Measurements from ENCODE around the gene WDSUB1. TPM values are rescaled to one million over a fixed set of nuclear protein-coding genes. Genes with fewer than 3 reads are reported as not detected.

The WDSUB1 gene
- total RNA-seq, 1 experiment from 2014 or later: 5.1 TPM

DNA sequence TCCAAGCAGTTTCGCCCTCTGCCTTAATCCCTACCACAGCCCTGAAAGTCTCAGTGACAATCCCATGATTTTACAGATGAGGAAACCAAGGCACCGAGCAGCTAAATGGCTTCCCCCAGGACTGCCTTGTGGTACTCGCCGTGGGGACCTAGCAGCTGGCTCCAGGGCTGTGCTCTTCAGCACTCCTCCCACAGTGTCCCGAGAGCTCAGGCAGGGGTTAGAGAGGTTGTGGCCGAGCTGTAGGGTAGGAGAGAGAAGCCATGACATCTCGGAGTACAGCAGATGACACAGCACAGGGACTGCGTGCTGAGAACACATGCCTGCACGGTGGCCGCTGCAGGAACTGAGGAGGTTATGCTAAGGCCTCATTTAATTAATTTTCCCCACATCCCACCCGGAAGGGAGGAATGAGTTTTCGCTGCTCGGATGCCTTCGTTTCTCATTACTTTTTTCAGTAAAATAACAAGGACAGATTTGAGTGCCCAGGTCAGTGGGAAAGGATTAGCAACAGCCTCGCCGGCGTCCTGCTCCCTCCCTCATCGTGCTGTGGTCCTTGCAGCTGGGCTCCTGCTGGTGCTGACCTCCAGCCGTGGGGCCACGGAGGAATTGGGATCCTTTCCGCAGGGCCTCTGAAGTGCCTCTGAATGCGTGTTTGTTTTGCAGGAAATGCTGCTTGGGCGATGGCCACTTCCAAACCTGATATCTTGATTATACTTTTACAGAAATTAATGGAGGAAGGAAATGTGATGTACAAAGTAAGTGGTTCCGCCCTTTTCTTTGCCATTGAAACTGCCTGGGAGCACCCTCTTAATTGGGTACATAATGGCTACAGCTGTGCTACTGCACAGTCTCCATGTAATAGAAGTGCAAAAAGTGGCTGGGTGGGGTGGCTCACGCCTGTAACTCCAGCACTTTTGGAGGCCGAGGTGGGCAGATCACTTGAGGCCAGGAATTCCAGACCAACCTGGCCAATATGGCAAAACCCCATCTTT, 61.2 kb downstream of the WDSUB1 start:
- no peak for DNase-seq (ENCODE audit: low spot score)

DNA sequence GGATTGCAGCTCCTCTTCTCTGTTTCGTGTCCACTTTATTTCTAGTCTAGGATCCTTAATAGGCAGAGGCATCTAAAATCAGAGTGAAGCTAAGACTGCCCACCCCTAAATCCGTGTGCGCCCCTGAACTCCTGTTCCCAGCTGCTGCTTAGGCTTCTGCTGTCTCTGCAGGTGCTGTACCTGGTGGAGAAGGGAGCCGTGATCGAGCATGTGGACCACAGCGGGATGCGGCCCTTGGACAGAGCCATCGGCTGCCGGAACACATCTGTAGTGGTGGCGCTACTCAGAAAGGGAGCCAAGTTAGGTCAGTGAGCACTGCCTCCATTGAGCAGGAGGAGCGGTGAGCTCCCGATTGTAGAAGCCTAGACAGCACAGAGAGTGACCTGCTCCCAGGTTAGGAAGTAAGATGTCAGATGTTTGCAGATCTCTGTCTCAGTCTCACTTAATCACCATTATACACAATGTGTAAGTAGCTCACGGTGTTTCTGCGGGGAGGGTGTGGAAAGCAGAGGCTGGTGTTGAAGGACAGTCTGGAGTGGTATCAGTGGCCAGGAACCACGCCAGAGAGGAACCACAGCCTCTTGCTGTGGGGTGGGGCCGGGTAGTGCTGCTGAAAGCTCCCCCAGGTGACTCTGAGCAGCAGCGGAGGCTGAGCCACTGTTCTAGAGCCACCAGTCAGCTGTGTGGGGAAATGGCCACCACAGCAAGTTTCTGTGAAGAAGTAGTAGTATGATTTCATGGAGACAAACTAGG, 62.3 kb downstream of the WDSUB1 start:
- no peak for DNase-seq (ENCODE audit: low spot score)

DNA sequence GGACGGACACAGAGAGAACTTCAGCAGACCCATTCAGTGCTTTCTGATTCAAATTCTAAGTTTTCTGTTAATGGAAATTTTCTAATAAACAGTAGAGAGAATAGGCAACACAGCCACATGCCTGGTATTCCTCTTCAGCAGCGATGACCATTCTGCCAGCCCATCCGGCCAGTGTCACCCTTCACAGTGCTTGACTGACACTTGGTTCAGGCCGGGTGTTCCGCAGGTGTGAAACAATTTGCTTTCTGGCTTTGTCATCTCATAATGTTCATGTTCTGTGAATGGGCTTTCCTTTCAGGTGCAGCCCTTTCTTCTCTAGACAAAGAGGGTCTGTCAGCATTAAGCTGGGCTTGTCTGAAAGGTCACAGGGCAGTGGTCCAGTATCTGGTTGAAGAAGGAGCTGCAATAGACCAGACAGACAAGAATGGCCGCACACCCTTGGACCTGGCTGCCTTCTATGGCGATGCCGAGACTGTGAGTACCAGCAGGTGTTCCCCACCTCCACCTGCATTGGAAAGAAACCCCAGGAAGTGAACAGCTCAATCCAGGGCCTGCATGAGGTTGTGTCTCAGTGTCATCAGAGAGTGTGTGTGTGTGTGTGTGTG, 67.0 kb downstream of the WDSUB1 start:
- DNase-seq (ENCODE audit: low spot score): no peak

DNA sequence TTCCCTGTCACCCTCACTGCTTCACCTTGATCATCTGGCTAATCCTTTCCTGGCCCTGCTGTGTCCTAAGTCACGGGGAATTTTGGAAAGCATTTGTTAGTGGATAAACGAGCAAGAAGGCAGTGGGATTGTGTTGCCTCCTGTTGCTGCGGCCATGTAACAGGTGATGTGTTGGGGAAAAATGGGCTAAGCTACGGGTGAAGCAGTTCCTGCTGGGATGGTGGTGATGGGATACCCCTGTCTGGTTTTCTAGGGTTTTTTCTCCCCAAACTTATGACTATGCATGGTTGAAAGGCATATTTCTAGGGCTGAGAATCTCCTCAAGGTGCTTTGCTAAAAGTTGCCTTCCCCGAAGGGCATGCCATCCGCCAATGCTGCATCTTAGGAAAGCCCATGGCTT, 68.1 kb downstream of the WDSUB1 start:
- DNase-seq (ENCODE audit: low spot score): no peak

DNA sequence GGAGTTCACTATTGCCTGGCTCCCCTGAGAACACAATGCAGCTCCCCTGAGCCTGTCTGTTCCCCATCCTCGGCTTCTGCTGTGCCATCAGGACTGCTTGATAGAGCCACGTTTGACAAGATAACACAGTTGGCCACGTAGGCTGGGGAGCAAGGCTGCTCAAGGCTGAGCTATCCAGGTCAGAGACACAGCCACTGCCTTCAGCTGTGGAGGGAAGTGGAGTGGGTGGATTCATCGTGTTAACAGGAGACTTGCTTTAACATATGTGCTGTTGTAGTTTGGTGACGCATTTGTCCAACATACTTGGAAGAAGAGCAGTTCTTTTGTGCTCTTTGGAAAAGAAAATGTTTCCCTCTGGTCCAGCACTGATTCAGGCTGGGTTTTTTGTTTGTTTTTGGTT, 68.8 kb downstream of the WDSUB1 start:
- DNase-seq (ENCODE audit: low spot score): no peak

DNA sequence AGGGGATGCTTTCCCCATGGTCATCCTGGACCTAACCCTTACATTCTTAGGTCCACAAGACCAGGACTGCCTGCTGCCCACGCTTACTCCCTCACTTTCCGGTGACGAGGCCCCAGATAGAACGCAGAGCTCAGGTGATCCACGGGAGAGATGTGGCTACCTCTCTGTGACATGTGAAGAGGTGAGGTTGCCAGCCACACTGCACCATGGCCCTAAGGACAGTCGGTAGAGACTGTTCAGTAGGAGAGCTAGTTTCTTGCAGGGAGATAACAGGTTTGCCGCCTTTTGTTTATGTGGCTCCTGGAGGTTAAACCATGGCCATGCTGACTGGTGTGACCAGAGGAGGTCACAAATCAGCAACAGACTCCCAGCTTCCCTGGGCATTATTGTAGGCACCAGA, 71.4 kb downstream of the WDSUB1 start:
- no peak for DNase-seq (ENCODE audit: low spot score)

DNA sequence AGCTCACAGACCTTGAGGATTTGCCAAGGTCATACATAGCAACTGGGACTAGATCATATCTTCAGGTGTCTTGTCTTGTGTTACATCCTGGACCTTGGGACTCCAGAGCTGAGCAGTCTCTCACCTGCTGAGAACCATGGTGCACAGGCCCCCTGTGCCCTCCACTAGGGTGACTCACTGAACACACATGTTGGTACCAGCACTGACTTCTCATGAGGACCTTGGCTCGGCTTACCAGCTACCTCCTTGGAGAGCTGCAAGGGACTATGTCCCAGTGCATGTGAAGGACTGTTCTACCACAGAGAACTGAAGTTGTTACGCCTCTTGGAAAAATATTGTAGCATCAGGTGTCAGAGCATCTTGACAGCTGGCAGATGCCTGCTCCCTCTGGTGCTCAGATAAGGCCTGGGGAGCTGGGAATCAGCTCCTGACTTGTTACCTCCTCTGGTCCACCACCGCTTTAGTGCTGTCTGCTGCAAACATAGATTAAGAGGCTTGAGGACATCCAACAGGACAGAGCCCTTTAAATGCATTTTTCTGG, 72.1 kb downstream of the WDSUB1 start:
- no peak for DNase-seq (ENCODE audit: low spot score)

DNA sequence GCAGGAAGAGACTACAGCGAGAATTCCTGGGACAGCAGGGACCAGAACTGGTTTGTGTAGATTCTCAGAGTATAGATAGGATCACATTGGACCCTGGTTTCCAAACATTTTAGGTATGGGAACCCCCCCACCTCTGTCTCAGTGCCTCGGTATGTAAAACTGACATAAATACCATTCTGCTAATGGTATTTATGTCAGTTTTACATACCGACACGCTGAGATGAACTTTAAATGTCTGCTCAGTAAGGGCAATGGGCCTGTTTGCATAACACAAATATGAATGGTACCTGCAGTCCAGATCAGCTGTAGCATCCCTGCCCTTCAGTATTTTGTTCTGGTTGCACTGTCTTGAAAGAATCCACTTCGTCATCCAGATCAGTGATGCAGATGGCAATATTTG, 73.2 kb downstream of the WDSUB1 start:
- no peak for DNase-seq (ENCODE audit: low spot score)

DNA sequence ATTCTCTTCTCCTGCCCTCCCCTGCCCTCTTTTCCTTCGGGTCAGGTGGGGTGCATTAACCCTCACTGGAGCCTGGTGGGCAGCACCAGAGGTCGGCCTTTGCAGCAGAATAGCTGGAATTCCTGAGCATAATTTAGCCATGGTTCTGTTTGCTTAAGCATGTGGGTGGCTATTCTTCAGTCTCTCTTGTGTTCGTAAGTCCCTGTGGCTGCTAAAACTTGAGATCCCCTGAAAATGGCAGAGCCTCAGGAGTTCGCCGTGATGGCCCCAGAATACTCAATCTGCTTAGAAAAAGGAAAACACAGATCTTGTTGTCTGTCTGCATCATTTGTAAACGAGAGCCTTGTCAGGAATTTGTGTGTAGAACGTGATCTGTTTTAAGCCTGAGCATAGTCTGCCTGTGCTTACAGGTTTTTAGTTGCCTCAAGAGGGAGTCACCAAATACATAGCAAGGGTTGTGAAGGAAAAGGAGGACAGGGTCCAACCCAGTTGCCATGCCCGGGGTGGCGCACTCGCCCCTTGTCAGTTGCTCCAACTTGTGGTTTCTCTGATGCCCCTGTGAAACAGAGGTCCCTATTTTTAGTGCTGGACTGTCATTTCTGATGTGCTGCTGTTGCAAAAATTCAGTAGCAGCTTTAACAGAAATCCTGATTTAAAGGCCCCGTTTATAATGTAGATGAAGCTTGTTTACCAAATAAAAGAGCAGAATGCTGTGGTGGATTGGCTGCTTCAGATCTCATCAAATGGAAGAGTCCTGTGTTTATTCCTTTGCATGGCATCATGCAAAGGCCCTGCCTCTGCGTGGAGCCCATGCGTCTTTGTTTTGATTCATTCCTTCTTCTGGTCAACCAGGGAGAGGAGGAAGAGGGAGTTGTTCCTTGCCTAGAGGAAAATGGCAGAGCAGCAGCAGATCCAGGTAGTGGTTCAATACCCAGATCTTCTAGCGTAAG, 74.8 kb downstream of the WDSUB1 start:
- no peak for DNase-seq (ENCODE audit: low spot score)

DNA sequence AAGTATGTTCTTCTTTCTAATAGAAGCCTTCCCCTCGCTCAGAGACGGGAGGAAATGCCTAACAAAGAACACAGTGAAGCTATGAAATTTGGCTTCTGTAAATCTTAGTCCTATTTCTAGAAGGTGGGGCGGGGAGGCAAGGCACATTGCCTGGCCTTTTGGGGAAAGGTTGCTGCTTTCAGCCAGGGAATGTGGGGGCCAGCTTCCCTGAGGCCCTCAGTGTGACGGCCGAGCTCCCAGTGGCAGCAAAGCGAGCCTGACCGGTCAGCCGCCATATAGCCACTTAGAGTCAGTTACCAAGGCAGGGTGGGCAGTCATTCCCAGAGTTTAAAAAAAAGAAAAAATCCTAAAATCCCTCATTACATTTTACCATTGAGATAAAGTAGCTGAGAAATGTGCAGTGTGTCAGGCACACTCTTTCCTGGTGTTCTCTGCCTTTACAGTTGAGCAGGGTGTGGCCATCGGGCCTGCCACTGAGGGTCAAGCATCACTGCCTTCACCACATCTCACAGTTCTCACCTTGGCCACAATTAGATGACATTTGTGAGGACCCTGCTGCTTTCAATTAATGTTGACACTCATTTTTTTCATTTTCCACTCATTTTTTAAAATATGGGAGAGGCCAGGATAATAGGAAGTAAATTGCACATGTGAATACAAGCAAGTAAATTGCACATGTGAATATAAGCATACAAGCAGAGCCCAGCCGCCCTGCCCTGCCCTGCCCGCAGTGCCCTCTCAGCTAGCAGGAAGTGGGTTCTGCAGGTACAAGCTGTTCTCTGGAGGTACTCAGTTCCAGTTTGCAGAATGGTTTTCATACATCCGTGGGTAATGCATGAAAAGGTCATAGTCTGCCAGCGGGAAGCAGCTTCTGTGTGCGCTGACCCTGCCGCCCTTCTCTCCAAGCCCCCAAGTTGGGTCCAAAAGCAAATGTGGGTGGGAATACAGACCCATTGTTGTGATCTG, 76.9 kb downstream of the WDSUB1 start:
- no peak for DNase-seq (ENCODE audit: low spot score)

DNA sequence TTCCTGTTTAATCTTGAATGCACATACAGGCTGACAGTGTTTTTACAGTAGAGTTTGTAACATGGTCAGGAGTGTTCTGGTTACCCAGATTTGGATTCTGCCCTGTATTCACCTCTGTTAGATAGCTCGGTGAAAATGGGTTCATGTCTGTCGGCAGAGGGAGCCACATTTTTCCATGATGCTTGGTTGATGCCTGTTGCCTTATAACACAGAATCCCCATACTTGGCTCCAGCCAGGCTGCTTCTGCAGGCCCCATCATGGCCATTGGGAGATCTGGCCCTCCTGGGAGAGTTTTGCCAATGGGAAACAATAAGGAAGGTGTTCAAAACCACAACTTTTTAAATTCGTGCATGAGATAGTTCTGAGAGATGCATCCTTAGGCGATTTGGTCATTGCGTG, 78.1 kb downstream of the WDSUB1 start:
- DNase-seq (ENCODE audit: low spot score): no peak

DNA sequence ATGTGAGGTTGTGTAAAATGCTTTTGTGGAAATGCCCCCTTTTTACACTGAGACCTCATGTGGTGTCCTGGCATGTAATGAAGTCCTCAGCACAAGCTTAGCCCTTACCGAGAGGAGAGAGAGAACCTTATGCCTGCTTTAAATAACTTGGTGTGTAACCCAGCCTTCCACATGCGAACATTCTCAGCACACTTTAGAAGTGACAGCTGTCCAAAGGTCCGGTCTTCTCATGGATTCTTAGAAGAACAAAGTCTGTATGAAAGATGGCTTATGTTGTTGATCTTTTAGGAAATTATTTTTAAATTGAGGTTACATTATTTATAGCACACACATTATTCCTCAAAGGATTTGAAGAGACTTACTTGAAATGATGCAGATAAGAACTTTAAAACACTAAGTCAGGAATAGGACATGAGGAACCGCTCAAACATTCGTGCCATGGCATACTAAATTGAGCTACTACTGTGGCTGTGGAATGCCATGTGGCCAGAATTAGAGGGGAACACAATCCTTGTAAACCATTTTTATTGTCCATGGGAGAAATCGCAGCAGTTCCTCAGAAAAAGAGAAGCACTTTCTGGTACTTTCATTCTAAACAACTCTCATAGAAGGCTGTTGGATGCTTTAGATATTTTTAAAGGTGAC, 79.6 kb downstream of the WDSUB1 start:
- no peak for DNase-seq (ENCODE audit: low spot score)

DNA sequence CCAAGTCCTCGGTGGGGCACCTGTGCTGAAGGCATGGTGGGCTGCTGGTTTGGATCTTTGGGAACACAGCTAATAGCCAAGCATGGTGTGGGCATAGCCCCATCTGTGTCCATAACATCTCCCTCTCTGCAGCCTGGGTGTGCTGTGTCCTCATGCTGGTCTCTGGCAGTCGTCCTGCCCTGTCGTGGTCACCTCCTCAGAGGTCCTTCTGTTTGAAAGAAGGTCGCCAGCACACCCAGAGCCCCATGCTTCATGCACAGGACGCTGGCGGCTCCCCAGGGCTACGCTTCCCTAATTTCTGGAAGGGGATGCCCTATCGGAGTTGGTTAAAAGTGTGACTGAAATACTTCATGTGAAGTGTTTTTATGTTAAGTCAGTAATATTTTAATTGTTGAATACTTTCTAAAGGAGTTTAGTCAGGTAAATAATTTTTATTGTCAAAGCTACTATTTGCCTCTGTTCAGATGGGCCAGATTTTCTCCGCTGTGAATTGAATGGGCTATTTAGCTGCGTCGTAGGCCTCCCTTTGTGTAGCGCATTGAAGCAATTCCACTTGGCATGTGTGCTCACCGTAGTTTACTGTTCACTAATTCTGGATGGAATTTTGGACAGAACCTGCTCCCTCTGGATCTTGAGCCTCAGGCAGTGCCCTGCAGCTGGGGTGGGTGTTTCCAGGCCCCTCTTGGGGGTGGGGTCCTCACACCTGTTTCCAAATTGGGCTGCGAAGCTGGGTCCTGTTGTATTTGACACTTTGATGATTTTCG, 81.9 kb downstream of the WDSUB1 start:
- DNase-seq (ENCODE audit: low spot score): no peak

DNA sequence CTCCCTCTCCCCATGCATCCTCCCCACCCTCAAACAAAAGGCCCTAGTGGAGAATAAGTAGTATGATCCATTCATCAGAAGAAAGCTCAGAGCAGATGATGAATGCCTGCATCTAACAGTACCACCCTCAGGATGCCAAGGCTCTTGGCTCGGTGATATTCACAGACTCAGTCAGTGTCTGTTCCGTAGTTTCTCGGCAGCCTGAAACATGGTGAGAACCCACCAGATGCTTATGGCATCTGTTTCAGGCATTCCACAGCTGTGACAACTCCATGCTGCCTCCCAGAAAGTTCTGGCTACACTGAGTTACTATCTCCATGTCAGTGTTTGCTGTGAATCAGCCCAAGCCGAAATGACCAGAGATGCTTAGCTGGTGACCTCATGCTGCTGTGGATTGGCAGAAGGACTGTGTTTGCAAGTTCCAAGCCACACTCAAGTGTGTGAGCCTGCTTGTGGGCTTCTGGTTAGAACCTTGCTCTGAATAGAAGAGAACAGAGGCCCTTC, 83.9 kb downstream of the WDSUB1 start:
- no peak for DNase-seq (ENCODE audit: low spot score)

DNA sequence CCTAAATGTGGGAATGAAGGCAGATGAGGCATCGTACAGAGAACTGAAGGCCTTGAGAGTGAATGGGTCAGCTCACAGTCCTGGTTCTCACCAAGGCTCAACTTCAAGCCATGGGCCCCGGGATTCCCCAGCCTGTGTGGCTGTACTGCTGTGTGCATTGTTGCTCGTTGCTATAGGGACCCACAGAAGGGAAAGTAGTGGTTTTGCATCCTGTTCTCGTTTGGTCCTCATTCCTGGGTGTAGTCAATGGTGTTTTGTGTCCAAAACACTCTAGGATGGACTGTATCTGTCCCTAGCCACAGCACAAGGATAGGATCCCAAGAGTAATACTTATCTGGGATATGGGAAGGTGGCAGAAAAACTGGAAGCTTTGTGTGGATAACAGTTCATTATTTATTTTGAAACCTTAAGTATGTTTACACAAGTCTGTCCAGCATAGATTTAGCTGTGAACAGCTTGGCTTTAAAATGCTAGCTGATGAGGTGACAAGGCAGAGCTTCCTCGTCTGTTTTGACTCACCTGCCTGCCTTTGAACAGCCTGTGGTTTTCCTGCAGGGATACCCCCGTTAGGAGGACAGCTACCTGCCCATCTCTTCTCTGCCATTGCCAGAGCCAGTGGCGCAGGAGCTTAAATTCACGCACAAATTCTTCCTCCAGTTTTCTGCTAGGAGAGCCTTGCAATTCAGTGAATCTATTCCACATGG, 85.0 kb downstream of the WDSUB1 start:
- DNase-seq (ENCODE audit: low spot score): no peak

DNA sequence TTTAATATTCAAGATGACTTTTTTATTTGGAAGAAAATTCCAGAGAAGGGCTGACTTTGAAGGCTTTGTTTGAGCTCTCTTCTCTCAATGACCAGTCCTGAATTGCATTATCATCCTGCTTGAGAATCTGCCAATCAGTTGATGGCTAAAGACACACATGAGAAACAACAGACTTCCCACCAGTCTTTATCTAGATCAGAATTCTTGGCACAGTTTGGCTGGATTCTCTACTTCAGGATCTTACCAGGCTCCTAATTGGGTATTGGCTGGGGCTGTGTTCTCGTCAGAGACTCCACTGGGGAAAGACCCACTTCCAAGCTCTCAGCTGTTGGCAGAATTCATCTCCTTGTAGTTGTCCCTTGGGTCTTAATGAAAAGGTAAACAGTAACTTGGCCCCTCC, 86.0 kb downstream of the WDSUB1 start:
- no peak for DNase-seq (ENCODE audit: low spot score)

DNA sequence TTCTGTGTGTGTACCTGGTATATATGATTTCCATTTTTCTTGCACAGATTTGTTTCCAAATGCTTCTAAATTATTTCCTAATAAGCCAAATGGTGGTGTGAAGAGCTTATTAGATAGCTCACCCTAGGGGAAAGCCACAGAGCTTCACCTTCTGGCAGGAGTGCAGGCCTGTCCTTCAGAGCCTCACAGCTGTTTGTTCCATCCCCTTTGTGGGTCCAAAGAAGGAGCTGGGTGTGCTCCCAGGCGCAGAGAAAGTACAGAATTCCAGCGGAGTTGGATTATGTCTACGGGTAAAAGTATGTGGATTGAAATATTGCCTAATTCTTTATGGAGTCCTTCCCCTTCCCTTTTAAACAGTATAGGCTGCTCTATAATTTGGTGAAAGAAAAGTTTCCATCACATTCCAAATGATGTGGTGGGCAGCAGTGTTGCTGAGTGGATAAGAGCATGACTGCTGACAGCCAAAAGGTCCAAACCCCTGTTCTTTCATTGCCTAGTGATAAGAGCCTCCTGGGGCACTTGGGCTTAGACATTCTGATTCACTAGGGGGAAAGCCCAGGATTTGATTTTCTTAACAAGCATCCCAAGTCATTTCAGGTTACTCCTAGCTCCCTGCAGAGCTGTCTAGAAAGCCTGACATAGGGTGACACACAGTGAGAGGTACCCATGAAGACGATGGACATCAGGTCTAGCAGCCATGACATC, 86.6 kb downstream of the WDSUB1 start:
- no peak for DNase-seq (ENCODE audit: low spot score)
